Stimulated activated CD4-positive, alpha-beta T cell treated with anti-CD3 and anti-CD28 coated beads, Interleukin-1b, Interleukin-23, amount 100 ng/mL, for 4 hours (primary cell): ENCODE measurements around the gene LRMDA.
"Not testable (repeated sequence)": the region's sequence is repeated elsewhere in the genome, so short reads cannot be mapped to it uniquely, and the experiment has no call there.

Source experiments
- DNase-seq, 2 donors: peaks; one replicate each; pipeline ENCODE4 v3.0.0-alpha.2; 2020; ENCODE audit warnings: low read depth in 2 of 2

The LRMDA gene

DNA sequence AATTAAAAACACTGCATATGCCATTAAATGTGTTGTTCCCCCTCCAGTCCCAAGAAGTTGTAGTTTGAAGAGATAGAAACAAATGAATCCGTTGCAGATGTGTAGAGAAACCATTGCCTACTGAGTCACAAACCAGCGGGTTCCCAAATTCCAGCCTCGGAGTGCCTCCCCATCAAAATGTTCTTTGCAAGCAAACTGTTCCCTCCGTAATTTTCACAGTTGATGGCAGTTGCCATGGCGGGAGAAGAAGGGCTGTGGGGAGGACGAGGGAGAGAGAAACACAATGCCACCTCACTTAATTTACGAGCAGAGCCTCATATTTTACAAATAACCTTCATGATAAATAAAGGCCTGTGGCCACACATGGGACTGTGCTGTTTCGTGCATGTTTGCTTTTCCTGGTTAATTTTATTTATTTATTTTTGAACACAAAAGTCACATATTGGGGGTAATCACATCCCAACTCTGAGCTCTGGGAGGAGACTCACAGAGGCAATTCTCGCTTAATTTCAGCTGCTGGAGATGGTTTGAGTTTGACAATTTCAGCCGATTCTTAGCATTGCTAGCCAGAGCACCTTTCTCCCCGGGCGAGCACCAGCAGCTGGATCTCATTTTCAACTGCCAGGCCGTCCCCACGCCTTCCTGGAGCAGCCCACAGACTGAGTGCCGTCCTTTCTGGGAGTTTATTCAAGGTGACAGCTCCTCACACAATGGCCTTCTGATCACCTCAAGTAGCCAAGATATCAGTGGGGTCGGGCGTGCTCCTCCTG, 1122.0 kb downstream of the LRMDA start:
- no peak for DNase-seq

DNA sequence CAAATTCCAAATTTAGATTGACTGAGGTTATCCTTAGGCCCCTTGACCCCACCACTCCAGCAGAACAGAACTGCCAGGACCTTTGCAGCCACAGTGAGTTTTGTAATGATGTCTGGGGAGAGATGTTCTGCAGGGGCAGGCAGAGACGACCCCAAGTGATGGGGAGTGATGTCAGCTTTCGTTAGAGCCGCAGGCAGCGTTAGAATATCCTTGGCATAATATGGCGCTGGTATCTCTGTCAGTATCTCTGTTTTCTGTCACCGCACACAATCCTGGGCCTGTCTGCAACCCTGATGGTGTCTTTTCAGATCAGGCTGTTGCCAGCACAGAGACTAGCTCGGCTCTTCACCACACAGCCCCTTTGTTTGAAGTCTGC, 1122.6 kb downstream of the LRMDA start:
- DNase-seq = no peak

DNA sequence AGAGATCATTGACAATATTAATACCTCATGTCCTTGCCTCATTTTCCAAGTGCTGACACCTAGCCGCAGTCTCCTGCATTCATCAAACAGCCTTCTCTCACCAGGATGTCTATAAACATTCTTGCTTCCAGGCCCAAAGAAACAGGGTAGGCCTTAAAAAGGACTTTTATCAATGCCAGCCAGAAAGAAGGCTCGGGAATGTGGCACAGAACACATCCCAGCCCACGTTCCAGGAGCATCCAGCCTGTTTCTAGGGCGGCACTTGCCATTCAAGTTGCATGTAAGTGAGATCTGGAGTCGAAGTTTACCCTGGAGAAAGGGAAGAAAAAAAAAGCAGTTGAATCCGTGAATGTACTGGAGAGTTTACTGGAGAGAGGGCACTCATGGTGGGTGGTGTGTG, 1123.1 kb downstream of the LRMDA start:
- DNase-seq = no peak

GRCh38 chr10:76555067-76555670, 1123.7 kb downstream of the LRMDA start:
- DNase-seq = no peak

DNA sequence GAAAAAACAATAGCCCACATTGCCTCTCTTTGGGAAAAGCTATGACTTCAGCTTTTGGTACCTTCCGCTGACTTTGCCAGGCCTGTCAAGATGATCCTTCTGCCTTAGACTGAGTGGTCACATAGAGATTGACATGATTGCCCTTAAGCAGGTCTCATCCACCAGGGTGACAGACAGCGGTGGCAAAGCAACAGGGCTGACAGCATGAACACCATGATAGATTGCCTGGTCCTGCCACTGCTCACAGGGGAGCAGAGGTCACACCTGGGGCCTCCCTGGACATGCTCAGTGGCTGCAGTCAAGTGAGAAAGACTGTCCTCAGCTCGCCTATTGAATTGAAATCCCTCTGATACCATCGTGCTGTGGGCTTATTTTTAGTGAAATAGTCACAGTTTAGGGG, 1125.9 kb downstream of the LRMDA start:
- no peak for DNase-seq

DNA sequence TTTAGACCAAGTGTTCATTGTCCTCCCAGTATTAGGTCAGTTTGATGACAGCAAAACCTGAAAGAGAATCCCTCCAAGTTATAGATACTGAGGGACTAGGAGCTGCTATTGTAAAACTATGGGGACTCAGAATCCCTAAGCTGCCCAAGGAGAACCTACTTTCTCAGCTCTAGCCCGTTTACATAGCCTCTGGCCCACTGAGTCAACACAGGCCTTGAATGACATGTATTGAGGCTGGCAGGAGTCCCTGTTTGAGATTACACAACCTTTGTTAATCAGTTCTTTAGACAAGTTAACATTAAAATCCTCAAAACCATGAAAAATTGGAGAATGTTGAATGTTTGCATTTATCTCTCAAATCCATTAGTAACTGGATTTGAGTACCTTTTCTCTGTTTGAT, 1127.2 kb downstream of the LRMDA start:
- DNase-seq = no peak

DNA sequence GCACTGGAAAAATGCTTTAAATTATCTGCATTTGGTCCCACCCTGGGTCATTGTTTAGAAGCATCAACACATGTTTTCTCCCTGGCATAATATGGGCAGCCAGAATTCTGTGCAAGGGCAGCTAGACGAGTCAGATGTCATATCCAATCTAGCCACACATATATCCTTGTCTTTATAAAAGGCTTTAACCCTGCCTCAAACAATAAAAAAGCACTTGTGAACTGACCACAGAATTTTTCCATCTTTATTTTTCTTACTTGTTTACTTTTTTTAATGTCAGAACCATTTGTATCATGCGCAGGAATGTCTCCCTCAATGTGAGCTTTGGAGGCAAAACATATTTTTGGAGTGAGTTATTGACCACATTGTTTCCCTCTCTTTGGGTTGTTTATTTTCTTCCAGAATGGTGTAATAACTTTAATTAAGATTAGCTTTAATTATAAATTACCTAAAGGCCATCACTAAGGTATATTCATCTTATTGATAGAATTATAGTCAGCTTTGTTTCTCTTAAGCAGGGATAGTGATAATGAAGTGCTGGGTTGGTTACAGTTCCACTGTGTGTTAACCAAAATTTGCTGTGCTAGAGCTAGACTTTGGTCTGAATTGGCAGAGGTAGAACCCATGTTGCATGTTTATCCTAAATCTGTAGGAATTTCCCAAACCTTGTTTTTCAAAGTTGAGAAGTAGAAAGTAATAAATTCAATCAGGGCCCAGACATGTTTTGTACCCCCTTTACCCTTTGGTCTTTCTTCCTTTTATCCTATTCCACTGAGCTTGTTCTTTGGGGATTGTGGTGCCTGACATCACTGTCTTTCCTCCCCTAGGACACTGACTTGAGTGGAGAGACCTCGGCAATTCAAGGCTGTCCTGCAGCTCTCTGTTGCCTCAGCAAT, 1127.8 kb downstream of the LRMDA start:
- DNase-seq = no peak

DNA sequence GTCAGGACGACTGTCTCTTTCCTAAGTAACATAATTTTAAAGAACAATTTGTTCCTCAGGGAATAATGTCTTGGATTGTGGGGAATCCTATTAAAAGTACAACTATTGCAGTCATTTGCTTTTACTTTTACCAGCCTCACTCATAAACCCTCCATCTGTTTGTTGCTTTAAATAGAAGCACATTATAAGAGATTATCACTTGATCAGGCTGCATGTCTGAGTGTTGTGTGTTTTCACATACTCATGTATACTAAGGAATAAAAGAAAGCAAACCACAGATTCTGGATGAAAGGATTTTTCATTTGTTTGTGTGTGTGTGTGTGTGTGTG, 1128.4 kb downstream of the LRMDA start:
- DNase-seq = no peak

GRCh38 chr10:76560338-76560737, 1128.9 kb downstream of the LRMDA start:
- DNase-seq = no peak

- DNase-seq = no peak
Observed at GRCh38 chr10:76563286-76563685, 1131.9 kb downstream of the LRMDA start.

GRCh38 chr10:76572021-76572420, 1140.6 kb downstream of the LRMDA start:
- no peak for DNase-seq

GRCh38 chr10:76576276-76576962, 1145.0 kb downstream of the LRMDA start:
- DNase-seq = no peak

- no peak for DNase-seq
Observed at GRCh38 chr10:76577455-76577854, 1146.0 kb downstream of the LRMDA start.

DNA sequence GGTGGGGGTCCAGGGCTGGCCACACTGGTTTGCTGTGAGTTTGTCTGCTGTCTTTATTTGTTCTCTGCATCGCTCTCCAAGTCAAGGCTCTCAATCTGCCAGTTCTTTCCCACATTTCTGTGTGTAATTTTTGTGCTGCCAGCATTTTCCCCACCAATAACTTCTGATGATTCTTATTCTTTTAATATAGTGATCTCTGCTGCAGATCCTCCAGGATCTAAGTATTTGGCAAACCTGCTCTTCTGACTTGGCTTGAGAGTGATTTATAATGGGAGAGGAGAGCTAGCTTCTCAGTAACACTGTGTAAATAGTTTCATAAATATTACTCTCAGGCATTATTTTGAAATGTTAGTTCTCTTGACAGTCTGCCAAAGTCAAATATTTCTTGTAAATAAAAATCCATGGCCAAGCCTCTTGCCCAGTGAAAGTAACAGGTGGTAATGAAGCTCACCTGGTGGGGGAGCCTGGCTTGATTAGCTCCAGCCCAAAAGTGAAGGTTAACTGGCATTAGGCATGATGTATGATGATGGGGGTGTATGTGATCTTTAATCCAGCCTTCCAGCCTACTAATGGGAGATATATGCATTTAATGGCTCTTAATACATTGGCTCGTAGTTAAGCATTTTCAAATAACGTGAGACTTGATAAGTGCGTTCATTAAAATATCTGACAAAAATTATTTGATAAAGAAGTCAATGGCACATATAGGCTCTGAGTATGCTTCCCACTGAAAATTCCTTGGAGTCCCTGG, 1150.3 kb downstream of the LRMDA start:
- no peak for DNase-seq

- no peak for DNase-seq
Observed at GRCh38 chr10:76582531-76582930, 1151.1 kb downstream of the LRMDA start.

- DNase-seq = no peak
Observed at GRCh38 chr10:76583711-76584161, 1152.3 kb downstream of the LRMDA start.

DNA sequence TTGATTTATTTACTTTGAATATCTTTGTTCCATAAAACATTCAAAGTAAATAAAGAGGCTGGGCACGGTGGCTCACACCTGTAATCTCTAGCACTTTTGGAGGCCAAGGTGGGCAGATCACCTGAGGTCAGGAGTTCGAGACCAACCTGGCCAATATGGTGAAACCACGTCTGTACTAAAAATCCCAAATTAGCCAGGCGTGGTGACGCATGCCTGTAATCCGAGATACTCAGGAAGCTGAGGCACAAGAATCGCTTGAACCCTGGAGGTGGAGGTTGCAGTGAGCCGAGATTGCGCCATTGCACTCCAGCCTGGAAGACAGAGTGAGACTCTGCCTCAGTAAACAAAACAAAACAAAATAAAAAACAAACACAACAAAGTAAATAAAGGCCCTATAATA, 1153.0 kb downstream of the LRMDA start:
- DNase-seq = not testable (repeated sequence)
